Loucy (cell line): ENCODE measurements around the gene STAP2.

Experiments
- H2AFZ ChIP-seq: fragments of 200-600 bp; sonication (generic); 2 replicates; pipeline ENCODE4 v1.6.0; 2016; ENCODE audit warnings: antibody characterized with exemption, mild to moderate bottlenecking, low read length, moderate library complexity
- H3F3A ChIP-seq: fragments of 200-600 bp; 2 replicates; pipeline ENCODE4 v1.6.0; 2016; ENCODE audit warnings: antibody characterized with exemption, low read depth, mild to moderate bottlenecking
- H3K27me3 ChIP-seq: fragments of 200-600 bp; sonication (generic); 2 replicates; pipeline ENCODE4 v1.6.1; 2014; ENCODE audit warnings: low read length, mild to moderate bottlenecking; ENCODE audit not compliant: insufficient read depth, poor library complexity, severe bottlenecking
- H3K36me3 ChIP-seq: fragments of 200-600 bp; sonication (generic); 2 replicates; pipeline ENCODE4 v1.6.1; 2016; ENCODE audit warnings: low read length; ENCODE audit not compliant: insufficient read depth
- H3K4me1 ChIP-seq: fragments of 200-600 bp; sonication (generic); 2 replicates; pipeline ENCODE4 v1.5.1; 2014; ENCODE audit warnings: low read length, mild to moderate bottlenecking; ENCODE audit not compliant: insufficient read depth, poor library complexity, severe bottlenecking
- H3K4me2 ChIP-seq: fragments of 200-600 bp; sonication (generic); 2 replicates; pipeline ENCODE4 v1.6.0; 2014; ENCODE audit warnings: antibody characterized with exemption, low read length, low read depth, mild to moderate bottlenecking; ENCODE audit not compliant: poor library complexity, severe bottlenecking
- H3K4me3 ChIP-seq: fragments of 200-600 bp; sonication (generic); 2 replicates; pipeline ENCODE4 v1.5.1; 2014; ENCODE audit warnings: low read length, mild to moderate bottlenecking, mixed read lengths; ENCODE audit not compliant: poor library complexity, severe bottlenecking
- H3K79me2 ChIP-seq: fragments of 200-600 bp; sonication (generic); 2 replicates; pipeline ENCODE4 v1.6.1; 2014; ENCODE audit warnings: low read length; ENCODE audit not compliant: insufficient read depth
- H3K9ac ChIP-seq: fragments of 200-600 bp; sonication (generic); 2 replicates; pipeline ENCODE4 v1.6.0; 2014; ENCODE audit warnings: mild to moderate bottlenecking, low read depth, low read length, moderate library complexity; ENCODE audit not compliant: poor library complexity, severe bottlenecking
- H3K9me2 ChIP-seq: fragments of 200-600 bp; sonication (generic); replicated peaks from 2 replicates; pipeline ENCODE4 v1.6.1; 2016; ENCODE audit warnings: low read depth, low read length, mixed read lengths
- H3K9me3 ChIP-seq: fragments of 200-600 bp; sonication (generic); 2 replicates; pipeline ENCODE4 v1.6.1; 2014; ENCODE audit warnings: mild to moderate bottlenecking, antibody characterized with exemption, low read length, low read depth; ENCODE audit not compliant: insufficient read depth
- H4K20me1 ChIP-seq: fragments of 200-600 bp; sonication (generic); 2 replicates; pipeline ENCODE4 v1.6.0; 2014; ENCODE audit warnings: antibody characterized with exemption, low read length, mild to moderate bottlenecking; ENCODE audit not compliant: insufficient read depth, poor library complexity, severe bottlenecking
- CTCF ChIP-seq: fragments of 200-600 bp; sonication (generic); conservative IDR thresholded peaks from 2 replicates; pipeline ENCODE4 v1.5.1; 2014; ENCODE audit warnings: mild to moderate bottlenecking, antibody characterized with exemption, low read length
- EZH2phosphoT487 ChIP-seq: fragments of 200-600 bp; IDR thresholded peaks from 2 replicates; pipeline ENCODE4 v1.6.1; 2018; ENCODE audit warnings: antibody characterized with exemption, mild to moderate bottlenecking, moderate library complexity, borderline replicate concordance

Gene STAP2

DNA sequence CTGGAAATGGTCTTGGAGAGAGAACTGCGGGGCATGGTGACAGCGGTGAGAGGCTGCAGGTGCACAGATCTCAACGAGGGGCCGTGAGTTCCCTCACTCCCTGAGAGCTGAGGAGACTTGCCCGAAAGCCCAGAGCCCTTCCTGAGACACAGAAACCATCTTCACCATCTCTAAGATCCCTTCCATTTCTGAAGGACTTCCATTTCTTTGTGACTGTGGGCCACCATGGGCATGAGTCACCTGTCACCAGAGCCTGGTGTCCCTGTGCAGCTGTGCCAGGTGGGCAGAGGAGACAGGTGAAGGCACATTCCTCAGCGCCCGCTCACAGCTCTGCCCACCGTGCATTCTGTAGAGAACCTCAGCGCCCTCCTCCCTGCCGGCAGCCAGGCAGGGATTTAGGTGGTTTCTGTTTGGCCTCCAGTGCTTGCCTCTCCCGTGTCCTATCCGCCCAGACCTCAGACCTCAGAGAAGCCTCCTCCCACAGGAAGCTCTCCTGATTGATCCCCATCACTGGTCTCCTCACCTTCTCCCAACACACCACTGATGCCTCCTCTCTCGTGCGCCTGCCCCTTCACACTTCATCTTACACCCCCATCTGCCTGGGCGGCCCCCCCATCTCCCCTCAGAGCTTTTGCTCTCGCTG lies 37.5 kb upstream of the STAP2 start:
- H2AFZ ChIP-seq, result no peak overlapping the region
- H3K27me3 ChIP-seq, result no peaks in the 10 kb centered on the region
- no peaks in the 10 kb centered on the region; the same call in 1 of the 2 replicates for H3K36me3 ChIP-seq
- no peaks in the 10 kb centered on the region for H3K9me3 ChIP-seq
- peak overlapping the region; percentile 14 for H3K4me2 ChIP-seq
- peaks cover 87% of the 10 kb centered on the region; the same call in 1 of the 2 replicates for H3K79me2 ChIP-seq
- TF ChIP-seq CTCF (no peak), EZH2phosphoT487 (no peak)
- no peak overlapping the region for H3K4me3 ChIP-seq
- peaks cover 42% of the 10 kb centered on the region for H4K20me1 ChIP-seq
- no peak overlapping the region for H3K9ac ChIP-seq
- H3K9me2 ChIP-seq, result no peaks in the 10 kb centered on the region
- no peaks in the 10 kb centered on the region for H3F3A ChIP-seq
- H3K4me1 ChIP-seq, result peaks cover 26% of the 10 kb centered on the region

DNA sequence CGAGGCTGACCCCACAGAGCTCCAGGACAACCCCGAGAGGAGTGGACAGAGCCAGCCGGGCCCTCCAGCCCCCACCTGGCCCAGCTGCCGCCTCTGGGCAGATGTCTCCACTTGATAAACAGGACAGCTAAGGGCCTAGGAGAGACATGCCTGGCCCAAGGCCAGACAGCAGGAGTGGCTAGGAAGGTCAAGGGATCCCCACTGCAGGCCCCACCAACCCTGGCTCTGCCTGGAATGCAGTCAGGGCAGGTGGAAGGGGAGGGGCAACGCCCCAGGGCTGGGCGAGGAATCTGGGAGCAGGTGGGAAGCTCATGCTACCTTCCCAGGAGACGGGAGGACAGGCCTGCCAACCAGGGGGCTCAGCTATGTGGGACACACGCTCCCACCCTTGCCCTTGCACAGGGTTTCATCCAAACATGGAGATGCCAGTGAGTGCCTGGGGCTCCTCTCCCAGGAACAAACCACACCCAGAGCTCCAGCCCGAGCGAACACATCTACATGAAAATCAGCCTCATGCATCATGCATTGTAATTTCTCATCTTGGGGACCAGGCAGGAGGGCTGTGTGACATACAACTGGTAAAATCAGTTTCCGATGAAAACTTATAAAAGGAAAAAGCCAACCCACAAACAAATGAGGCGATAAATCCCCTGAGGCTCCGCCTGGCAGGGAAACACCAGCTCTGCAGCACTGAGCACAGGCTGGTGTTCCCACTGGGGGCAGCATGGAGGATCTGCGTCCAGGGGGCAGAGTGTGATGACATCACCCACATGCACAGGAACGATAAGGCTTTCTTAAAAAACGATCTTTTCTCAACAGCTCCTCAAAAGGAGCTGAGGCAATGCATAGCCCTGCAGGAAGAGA lies 36.8 kb upstream of the STAP2 start:
- Histone ChIP-seq H2AFZ (no peak overlapping the region), H3K4me3 (no peak overlapping the region), H3K79me2 (peaks cover 91% of the 10 kb centered on the region; the same call in 1 of the 2 replicates), H3K9ac (no peak overlapping the region), H3F3A (no peaks in the 10 kb centered on the region), H3K36me3 (no peaks in the 10 kb centered on the region; the same call in 1 of the 2 replicates), H3K4me1 (peaks cover 27% of the 10 kb centered on the region), H3K9me3 (no peaks in the 10 kb centered on the region), H3K27me3 (no peaks in the 10 kb centered on the region), H3K9me2 (no peaks in the 10 kb centered on the region), H3K4me2 (peak overlapping the region; percentile 14), H4K20me1 (peaks cover 48% of the 10 kb centered on the region)
- no peak; the same call in 1 of the 2 replicates for TF ChIP-seq CTCF
- TF ChIP-seq EZH2phosphoT487, result no peak

- no peak overlapping the region for H3K4me3 ChIP-seq
- no peak overlapping the region for H3K4me2 ChIP-seq
- no peaks in the 10 kb centered on the region for H3K9me2 ChIP-seq
- H3K9ac ChIP-seq, result no peak overlapping the region
- H3K4me1 ChIP-seq, result peaks cover 26% of the 10 kb centered on the region
- no peaks in the 10 kb centered on the region; the same call in 1 of the 2 replicates for H3K36me3 ChIP-seq
- H3F3A ChIP-seq, result no peaks in the 10 kb centered on the region
- H3K9me3 ChIP-seq, result no peaks in the 10 kb centered on the region
- H2AFZ ChIP-seq, result no peak overlapping the region
- H4K20me1 ChIP-seq, result peaks cover 49% of the 10 kb centered on the region
- H3K27me3 ChIP-seq, result no peaks in the 10 kb centered on the region
- no peak for TF ChIP-seq EZH2phosphoT487
- TF ChIP-seq CTCF, result no peak
- peaks cover 84% of the 10 kb centered on the region; the same call in 1 of the 2 replicates for H3K79me2 ChIP-seq
Observed at GRCh38 chr19:4374498-4375163, 36.0 kb upstream of the STAP2 start.
